Activated CD8-positive, alpha-beta memory T cell treated with anti-CD3 and anti-CD28 coated beads for 36 hours (primary cell): ENCODE results near the gene DHRSX. TPM values are rescaled to one million over a fixed set of nuclear protein-coding genes. Genes with fewer than 3 reads are reported as not detected.
"Not testable (repeated sequence)": the region's sequence is repeated elsewhere in the genome, so short reads cannot be mapped to it uniquely, and the experiment has no call there.

Source experiments
- CTCF ChIA-PET: fragments of 350-600 bp; sonication (Branson Sonifier 250); formaldehyde crosslinking; loops from one replicate; lab custom pipeline; 2021; ENCODE audit warnings: antibody characterized with exemption; lab: Charles Lee
- POLR2A ChIA-PET: fragments of 350-600 bp; sonication (Branson Sonifier 250); formaldehyde crosslinking; loops from one replicate; lab custom pipeline; 2021; ENCODE audit warnings: antibody characterized with exemption; lab: Charles Lee
- total RNA-seq, 2 experiments: library from RNA; stranded (reverse); gene quantifications; one replicate each; pipeline ENCODE4 v1.2.3, GENCODE V29; 2021

Gene DHRSX
- total RNA-seq, 2 experiments from 2014 or later, result 27.8 to 29.2 TPM

- ChIA-PET CTCF (no interaction called here), POLR2A (no interaction called here)
Measured at GRCh38 chrX:2521092-2521926, 20.5 kb upstream of the DHRSX start.

GRCh38 chrX:2520539-2520938, 19.8 kb upstream of the DHRSX start:
- ChIA-PET POLR2A (no interaction called here), CTCF (no interaction called here)

GRCh38 chrX:2519638-2520037, 18.9 kb upstream of the DHRSX start:
- POLR2A ChIA-PET, CTCF ChIA-PET: not testable (repeated sequence)

GRCh38 chrX:2517055-2517454, 16.3 kb upstream of the DHRSX start:
- POLR2A ChIA-PET, result no interaction called here
- CTCF ChIA-PET, result no interaction called here

- ChIA-PET CTCF (no interaction called here), POLR2A (no interaction called here)
Measured at GRCh38 chrX:2516623-2517022, 15.8 kb upstream of the DHRSX start.

- CTCF ChIA-PET, result no interaction called here
- POLR2A ChIA-PET, result no interaction called here
Measured at GRCh38 chrX:2514131-2514530, 13.4 kb upstream of the DHRSX start.

- CTCF ChIA-PET, result no interaction called here
- POLR2A ChIA-PET, result no interaction called here
Measured at GRCh38 chrX:2513121-2513664, 12.4 kb upstream of the DHRSX start.

GRCh38 chrX:2512501-2512900, 11.7 kb upstream of the DHRSX start:
- CTCF ChIA-PET, result no interaction called here
- POLR2A ChIA-PET, result no interaction called here

GRCh38 chrX:2511326-2511725, 10.6 kb upstream of the DHRSX start:
- ChIA-PET POLR2A (no interaction called here), CTCF (no interaction called here)

- CTCF ChIA-PET, result no interaction called here
- POLR2A ChIA-PET, result no interaction called here
Measured at GRCh38 chrX:2508648-2509335, 8.0 kb upstream of the DHRSX start.

- CTCF ChIA-PET, result no interaction called here
- POLR2A ChIA-PET, result no interaction called here
Measured at GRCh38 chrX:2507904-2508627, 7.3 kb upstream of the DHRSX start.

GRCh38 chrX:2507196-2507595, 6.4 kb upstream of the DHRSX start:
- POLR2A ChIA-PET, result no interaction called here

GRCh38 chrX:2505341-2505740, 4.6 kb upstream of the DHRSX start:
- CTCF ChIA-PET, POLR2A ChIA-PET: not testable (repeated sequence)

More at GRCh38 chrX:2507196-2507595, 6.4 kb upstream of the DHRSX start:
- CTCF ChIA-PET, result no interaction called here

GRCh38 chrX:2504706-2505332, 4.0 kb upstream of the DHRSX start:
- POLR2A ChIA-PET, result no interaction called here
- CTCF ChIA-PET, result no interaction called here

GRCh38 chrX:2503591-2504500, 3.1 kb upstream of the DHRSX start:
- CTCF ChIA-PET, result no interaction called here

GRCh38 chrX:2502668-2503519, 2.1 kb upstream of the DHRSX start:
- ChIA-PET POLR2A (no interaction called here), CTCF (no interaction called here)

More at GRCh38 chrX:2503591-2504500, 3.1 kb upstream of the DHRSX start:
- POLR2A ChIA-PET, result no interaction called here

GRCh38 chrX:2502120-2502667, 1.4 kb upstream of the DHRSX start:
- ChIA-PET CTCF (no interaction called here), POLR2A (no interaction called here)
